ENCODE measurements around the gene GRM1.

DNA sequence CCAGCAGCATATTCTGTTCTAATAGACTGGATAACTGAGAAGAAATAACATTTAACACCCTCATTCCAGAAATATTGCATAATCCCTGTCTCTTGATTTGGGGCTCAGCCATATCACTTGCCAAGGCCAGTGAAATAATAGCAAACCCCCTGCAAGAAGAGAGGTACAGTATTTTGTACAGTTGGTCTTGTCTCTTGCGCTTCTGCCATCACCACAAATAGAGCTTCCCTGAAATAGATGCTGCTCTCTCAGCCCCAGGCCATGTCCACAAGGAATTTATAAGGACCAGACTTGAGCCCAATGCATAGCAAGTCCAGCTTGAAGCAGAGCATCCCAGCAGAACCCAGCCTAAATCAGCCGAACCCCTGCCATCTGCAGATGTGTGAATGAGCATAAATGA, 254.0 kb downstream of the GRM1 start:
- TF ChIP-seq, protein P1, sequence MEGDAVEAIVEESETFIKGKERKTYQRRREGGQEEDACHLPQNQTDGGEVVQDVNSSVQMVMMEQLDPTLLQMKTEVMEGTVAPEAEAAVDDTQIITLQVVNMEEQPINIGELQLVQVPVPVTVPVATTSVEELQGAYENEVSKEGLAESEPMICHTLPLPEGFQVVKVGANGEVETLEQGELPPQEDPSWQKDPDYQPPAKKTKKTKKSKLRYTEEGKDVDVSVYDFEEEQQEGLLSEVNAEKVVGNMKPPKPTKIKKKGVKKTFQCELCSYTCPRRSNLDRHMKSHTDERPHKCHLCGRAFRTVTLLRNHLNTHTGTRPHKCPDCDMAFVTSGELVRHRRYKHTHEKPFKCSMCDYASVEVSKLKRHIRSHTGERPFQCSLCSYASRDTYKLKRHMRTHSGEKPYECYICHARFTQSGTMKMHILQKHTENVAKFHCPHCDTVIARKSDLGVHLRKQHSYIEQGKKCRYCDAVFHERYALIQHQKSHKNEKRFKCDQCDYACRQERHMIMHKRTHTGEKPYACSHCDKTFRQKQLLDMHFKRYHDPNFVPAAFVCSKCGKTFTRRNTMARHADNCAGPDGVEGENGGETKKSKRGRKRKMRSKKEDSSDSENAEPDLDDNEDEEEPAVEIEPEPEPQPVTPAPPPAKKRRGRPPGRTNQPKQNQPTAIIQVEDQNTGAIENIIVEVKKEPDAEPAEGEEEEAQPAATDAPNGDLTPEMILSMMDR (IDR thresholded peaks at IDR 0.05; ENCODE audit: extremely low read depth in 1 of 2, insufficient read depth in 1 of 2, low read depth in 1 of 2, low read length in 2 of 2), result no peak
- TF ChIP-seq MYC (IDR thresholded peaks at IDR 0.05; ENCODE audit: low read depth, low read length), result no peak
- TF ChIP-seq, protein P2, sequence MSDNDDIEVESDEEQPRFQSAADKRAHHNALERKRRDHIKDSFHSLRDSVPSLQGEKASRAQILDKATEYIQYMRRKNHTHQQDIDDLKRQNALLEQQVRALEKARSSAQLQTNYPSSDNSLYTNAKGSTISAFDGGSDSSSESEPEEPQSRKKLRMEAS (IDR thresholded peaks at IDR 0.05; ENCODE audit: insufficient read depth, insufficient read length), result no peak
- no peak for TF ChIP-seq POLR2AphosphoS5 (IDR thresholded peaks at IDR 0.05; ENCODE audit: insufficient read depth, low read depth, low read length)
- TF ChIP-seq GATA2 (IDR thresholded peaks at IDR 0.05; ENCODE audit: insufficient read depth, insufficient read length, low read depth, low read length), result no peak
- no peak for TF ChIP-seq POLR2A (IDR thresholded peaks at IDR 0.05; ENCODE audit: low read depth, low read length)
- no peak for TF ChIP-seq EZH2 (IDR thresholded peaks at IDR 0.05; ENCODE audit: borderline replicate concordance, low read depth, low read length, severe bottlenecking)

Data from endothelial cell of umbilical vein (primary cell).